T-helper 2 cell treated with Interferon-gamma antibody and Interleukin-4, amounts not matched to agents 100 ng/mL and 5 ng/mL, for 36 hours (primary cell): ENCODE measurements around the gene PTPRF. TPM values are rescaled to one million over a fixed set of nuclear protein-coding genes. Genes with fewer than 3 reads are reported as not detected.
"Not testable (repeated sequence)": the region's sequence is repeated elsewhere in the genome, so short reads cannot be mapped to it uniquely, and the experiment has no call there.

ENCODE experiments used
- intact Hi-C: fragments of 100-400 bp; cut with micrococcal nuclease; formaldehyde crosslinking; loops from one replicate; pipeline ENCODE4 v1.15.1; 2023
- total RNA-seq: library from RNA; stranded (reverse); gene quantifications from 2 replicates; pipeline ENCODE4 v1.2.3, GENCODE V29; 2022

PTPRF gene
- total RNA-seq = 1.7 and 2.6 TPM in 2 replicates

DNA sequence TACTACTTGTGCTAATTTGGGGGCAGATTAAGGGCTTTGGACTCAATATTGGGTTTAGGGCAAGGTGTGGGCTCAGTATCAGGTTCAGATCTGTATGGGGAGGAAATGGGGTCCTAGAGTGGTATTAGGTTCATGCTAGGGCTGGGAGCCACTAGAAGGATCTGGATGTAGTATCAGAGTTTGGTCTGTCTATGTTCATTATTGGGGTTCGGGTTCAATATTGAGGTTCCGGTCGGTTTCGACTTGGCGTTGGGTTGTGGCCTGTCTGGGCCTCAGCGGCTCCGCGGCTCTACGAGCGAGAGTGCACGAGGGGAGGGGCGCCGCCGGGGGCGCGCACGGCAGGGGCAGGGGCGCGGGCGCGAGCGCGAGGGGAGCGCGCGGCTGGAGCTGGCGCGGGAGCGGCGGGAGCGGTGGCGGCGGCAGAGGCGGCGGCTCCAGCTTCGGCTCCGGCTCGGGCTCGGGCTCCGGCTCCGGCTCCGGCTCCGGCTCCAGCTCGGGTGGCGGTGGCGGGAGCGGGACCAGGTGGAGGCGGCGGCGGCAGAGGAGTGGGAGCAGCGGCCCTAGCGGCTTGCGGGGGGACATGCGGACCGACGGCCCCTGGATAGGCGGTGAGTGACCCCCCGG lies at the start of gene PTPRF:
Gene PTPRF, plus strand, starts transcription at position 401 of the 624 bp plus-strand sequence. CDS start 14,193 bp downstream, outside the sequence.
- intact Hi-C loops = no loop called here

GRCh38 chr1:43481491-43481890 lies 49.2 kb upstream of the PTPRF start:
- intact Hi-C loops = no loop called here

- intact Hi-C loops = no loop called here
Measured at GRCh38 chr1:43482215-43482614, 48.5 kb upstream of the PTPRF start.

DNA sequence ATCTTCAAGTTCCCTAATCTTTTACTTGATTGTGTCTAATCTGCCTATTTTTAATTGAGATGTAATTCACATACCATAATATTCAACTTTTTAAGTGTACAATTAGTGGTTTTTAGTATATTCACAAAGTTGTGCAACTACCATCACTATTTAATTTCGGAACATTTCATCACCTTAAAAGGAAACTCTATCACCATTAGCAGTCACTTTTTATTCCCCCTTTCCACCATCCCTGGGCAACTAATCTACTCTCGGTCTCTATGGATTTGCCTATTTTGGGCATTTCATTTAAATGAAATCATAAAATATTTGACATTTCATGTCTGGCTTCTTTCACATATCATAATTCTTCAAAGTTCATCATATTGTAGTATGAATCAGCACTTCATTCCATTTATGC lies 46.3 kb upstream of the PTPRF start:
- intact Hi-C loops = no loop called here

DNA sequence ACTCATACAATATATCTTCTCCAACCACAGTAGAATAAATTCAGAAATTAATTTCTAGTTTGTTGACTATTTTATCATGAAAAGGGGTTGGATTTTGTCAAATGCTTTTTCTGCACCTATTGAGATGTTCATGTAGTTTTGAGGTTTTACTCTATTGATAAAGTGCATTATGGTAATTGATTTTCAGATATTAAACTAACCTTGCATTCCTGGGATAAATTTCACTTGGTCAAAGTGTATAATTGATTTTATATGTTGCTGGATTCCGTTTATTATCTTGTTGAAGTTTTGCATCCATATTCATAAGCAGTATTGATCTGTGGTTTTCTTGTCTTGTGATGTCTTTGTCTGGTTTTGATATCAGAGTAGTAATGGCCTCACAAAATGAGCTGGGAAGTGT lies 42.5 kb upstream of the PTPRF start:
- intact Hi-C loops = no loop called here

GRCh38 chr1:43491061-43491460 lies 39.6 kb upstream of the PTPRF start:
- intact Hi-C loops = no loop called here

DNA sequence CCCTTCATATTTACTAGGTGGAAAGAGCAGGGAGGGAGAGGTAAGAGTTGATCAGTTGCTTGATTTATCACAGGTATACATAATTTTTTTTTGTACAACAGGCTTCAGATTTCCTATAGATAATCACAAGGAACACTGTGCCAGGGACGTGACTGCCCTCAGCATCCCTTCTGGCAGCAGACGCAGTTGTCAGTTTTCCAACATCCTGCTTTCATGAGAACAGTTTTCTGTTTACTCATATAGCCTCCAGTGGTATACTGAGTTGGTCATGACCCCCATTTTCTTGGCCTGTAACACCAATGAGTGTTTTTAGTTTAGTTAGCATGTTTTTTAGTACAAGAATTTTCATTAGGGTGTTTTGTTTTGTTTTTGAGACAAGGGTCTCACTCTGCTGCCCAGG lies 37.9 kb upstream of the PTPRF start:
- intact Hi-C loops = no loop called here

GRCh38 chr1:43493661-43494450 lies 36.8 kb upstream of the PTPRF start:
- intact Hi-C loops = no loop called here

- intact Hi-C loops = no loop called here
Measured at GRCh38 chr1:43495204-43495603, 35.5 kb upstream of the PTPRF start.

DNA sequence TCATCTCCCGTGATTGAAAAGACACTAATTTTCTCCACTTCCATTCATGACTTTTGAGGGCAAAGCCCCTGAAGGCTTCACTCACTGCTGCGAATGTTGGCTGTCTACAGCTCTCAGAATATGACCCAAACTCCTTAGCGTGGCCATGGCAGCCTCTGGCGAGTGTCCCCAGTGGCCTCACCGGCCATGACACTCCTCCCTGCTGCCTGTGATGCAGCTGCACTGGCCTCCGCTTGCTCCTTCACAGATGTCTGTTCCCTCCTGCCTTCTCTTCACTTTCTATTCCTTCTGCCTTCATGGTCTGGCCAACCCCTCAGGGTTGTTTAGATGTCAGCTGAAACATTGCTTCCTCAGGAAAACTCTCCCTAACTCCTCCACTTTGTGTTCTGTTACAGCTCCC lies 30.8 kb upstream of the PTPRF start:
- intact Hi-C loops = no loop called here

- intact Hi-C loops = not testable (repeated sequence)
Measured at GRCh38 chr1:43501806-43502205, 28.9 kb upstream of the PTPRF start.

- intact Hi-C loops = no loop called here
Measured at GRCh38 chr1:43503534-43503933, 27.1 kb upstream of the PTPRF start.

DNA sequence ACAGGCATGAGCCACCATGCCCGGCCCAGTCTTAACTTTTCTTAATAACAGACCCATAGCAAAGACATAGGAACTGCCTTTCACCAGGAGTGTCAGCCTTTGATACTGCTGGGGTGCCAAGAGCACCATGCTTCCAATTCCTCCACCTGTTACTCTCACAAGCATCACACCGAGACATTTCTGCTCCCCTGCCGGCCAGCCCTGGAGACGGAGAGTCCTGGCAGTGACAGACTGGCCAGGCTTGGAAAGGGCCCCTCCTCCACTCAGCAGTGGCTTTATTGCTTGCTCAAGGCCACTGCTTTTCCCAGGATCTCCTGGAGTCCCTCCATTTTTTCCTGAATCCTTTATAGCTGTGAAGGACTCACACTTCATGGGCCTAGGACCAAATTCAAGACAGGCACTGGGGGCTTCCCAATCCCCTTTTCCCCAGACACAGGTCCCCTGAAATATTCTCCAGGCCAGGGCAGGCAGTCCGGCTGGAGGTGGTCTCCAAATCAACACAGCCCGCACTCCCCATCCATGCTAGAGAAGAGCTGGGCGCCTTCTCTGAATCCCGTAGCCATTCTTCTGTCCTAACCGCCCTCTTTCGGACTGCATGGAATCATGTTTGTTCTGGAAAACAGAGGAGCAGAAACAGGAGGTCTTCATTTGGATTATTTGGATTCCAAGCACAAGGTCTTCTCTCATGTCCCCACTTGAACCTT lies 25.5 kb upstream of the PTPRF start:
- intact Hi-C loops = no loop called here

DNA sequence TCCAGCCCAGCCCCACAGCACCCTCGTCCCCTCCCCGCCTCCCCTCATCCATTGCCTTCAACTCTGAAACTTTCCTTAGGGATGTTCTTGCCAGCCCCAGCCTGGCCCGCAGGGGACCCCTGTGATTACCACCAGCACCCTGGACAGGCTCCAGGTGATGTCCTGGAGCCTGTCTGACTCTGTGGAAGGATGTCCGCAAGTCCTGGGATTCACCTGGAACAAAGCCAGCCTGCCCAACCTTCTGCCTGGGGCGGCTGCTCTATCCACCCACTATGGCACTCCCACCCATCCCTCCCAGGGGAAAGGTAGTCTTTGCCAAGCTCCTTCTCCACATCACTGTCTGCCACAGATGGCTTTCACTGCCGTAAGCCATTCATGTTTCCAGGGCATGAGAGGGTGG lies 24.4 kb upstream of the PTPRF start:
- intact Hi-C loops = no loop called here

- intact Hi-C loops = no loop called here
Measured at GRCh38 chr1:43507296-43508295, 23.1 kb upstream of the PTPRF start.

- intact Hi-C loops = no loop called here
Measured at GRCh38 chr1:43509007-43509739, 21.5 kb upstream of the PTPRF start.

DNA sequence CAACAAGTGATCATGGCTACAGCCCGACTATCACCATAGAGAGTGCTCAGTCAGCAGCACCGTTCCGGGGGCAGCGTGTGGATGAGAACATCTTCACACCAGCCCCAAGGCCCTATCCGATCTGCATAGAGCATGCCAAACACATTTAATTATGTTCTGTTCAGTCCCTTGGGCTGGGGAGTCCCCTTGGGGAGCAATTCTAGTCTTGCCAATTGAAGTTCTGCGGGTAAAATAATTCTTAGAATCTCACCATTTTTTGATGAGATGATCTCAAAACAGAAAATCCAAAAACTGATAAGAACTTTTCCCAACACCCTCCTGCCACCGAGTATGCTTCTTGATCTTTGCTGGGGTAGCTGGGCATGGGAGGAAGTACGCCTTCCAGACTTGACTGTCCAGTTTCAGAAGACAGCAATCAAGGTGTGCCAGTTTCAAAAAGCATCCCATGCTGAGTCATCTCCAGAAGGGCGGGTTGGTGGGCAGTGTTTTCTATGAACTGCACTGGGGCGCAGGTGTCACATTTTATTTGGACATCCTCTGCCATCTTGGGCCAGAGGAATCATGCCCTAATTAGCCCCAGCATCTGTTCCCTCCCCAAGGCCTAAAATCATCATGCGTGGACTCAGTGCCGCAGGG lies 20.8 kb upstream of the PTPRF start:
- intact Hi-C loops = no loop called here

DNA sequence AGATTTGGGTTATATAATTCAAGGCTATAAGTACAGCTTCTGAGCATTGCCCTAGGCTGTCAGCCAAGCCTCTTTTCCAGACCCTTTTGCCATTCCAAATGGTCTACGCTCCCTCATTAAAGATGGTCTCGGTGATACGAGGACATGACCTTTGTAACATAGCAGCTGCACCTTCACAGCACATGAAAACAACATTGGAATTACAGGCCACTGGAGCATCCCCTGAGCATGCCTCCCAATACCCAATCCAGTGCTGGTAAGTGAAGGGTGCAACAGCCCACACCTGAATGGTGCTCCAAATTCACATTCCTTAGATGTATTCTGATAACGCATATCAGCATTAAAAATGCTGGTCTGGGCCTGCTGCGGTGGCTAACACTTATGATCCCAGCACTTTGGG lies 20.1 kb upstream of the PTPRF start:
- intact Hi-C loops = no loop called here

- intact Hi-C loops = no loop called here
Measured at GRCh38 chr1:43511394-43511793, 19.3 kb upstream of the PTPRF start.

DNA sequence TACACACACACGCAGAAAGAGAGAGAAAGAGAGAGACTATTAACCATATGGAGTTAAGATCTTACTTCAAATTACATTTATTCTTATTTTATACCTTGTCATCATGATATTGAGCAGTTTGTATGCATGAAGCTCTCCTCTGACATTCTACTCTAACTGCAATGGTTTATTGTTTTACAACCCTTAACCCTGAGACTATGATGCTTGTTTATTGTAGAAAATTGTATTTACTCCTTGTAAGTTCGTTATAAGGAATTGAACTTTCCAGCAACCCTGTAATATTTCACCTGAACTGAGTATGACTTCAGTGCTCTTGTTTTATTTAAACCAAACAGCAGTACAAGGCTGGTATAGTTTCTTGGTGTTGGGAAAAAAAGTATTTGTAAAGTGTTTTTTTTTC lies 18.6 kb upstream of the PTPRF start:
- intact Hi-C loops = no loop called here
